Activated B cell treated with CpG ODN at 0.5 μM for 24 hours (primary cell): ENCODE results near the gene RNF214. TPM values are rescaled to one million over a fixed set of nuclear protein-coding genes. Genes with fewer than 3 reads are reported as not detected.

Experiments used
- ATAC-seq: fragments of 200-7000 bp; cut with Tn5 transposase; one replicate; pipeline ENCODE4 v1.10.0; 2021; ENCODE audit warnings: low read depth, mild to moderate bottlenecking, moderate library complexity
- CTCF ChIA-PET: fragments of 350-600 bp; sonication (Branson Sonifier 250); formaldehyde crosslinking; loops from one replicate; lab custom pipeline; 2021; ENCODE audit warnings: antibody characterized with exemption; lab: Charles Lee
- POLR2A ChIA-PET: fragments of 350-600 bp; sonication (Branson Sonifier 250); formaldehyde crosslinking; loops from one replicate; lab custom pipeline; 2021; ENCODE audit warnings: antibody characterized with exemption; lab: Charles Lee
- DNase-seq: peaks from one replicate; pipeline ENCODE4 v3.0.0; 2022
- H3K27ac Mint-ChIP-seq: one replicate; pipeline ENCODE4 v1.8.0; 2020; ENCODE audit warnings: mixed read lengths
- H3K27me3 Mint-ChIP-seq: one replicate; pipeline ENCODE4 v1.8.0; 2021; ENCODE audit warnings: mixed read lengths
- H3K36me3 Mint-ChIP-seq: one replicate; pipeline ENCODE4 v1.8.0; 2021; ENCODE audit warnings: low read depth, mixed read lengths
- H3K4me1 Mint-ChIP-seq: one replicate; pipeline ENCODE4 v1.8.0; 2021; ENCODE audit warnings: mixed read lengths
- H3K4me3 Mint-ChIP-seq: one replicate; pipeline ENCODE4 v1.8.0; 2020; ENCODE audit warnings: mild to moderate bottlenecking, mixed read lengths
- H3K9me3 Mint-ChIP-seq: one replicate; pipeline ENCODE4 v1.8.0; 2020; ENCODE audit warnings: mixed read lengths
- intact Hi-C: fragments of 100-400 bp; cut with micrococcal nuclease; formaldehyde crosslinking; loops from one replicate; pipeline ENCODE4 v1.15.1; 2024
- total RNA-seq: library from RNA; stranded (reverse); gene quantifications from 2 replicates; pipeline ENCODE4 v1.2.3, GENCODE V29; 2022
- TF ChIP-seq, protein P1 (sequence below): fragments of 200-600 bp; IDR thresholded peaks from one replicate; pipeline ENCODE4 v1.8.0; 2022; ENCODE audit warnings: antibody characterized with exemption, mild to moderate bottlenecking

Gene RNF214
- total RNA-seq, 1 donor from 2014 or later, result 18.7 TPM

DNA sequence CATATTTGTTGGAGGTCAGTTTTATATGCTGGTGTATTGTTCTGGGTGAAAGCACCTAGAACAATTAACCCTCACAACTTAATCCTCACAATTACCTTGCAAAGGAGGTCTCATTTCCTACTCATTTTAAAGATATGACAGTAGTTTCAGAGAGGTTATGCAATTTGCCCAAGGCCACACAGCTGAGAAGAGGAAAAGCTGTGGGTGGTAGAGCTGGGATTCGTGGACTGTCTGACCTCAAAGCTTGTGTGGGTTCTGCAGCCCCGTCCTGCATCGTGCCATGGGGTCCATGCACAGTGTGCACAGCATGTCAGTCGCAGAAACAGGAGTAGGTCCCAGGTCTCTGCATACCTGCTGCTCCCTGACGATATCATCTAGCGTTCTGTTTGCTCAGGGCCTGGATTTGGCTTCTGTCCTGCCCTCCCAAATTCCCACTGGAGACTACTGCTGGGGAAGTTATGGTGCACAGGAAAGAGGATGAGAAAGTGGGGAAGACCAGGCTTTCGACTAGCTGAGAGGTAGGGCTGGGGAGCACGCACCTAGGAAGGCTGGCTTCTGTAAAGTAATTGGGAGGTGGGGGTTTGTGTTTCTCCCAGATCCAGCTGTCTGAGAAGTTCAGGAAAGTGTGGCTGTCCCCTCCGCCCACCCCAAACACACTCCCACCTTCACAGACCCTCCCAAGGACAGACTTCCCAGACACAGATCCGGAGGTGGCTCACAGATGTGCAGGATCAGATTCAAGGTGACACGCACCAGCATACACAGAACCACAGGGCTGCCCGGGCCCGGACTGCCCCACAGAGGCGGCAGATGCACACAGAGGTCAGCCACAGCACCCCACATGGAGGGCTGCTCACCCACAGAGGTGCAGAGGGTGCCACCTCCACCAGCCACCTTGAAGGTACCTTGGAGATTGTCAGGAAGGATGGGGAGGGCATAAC, 81.6 kb downstream of the RNF214 start:
- DNase-seq, result no peak
- Mint-ChIP-seq H3K36me3 (no peaks in the 10 kb centered on the region), H3K9me3 (no peaks in the 10 kb centered on the region), H3K27ac (no peak overlapping the region), H3K4me3 (peak overlapping the region; percentile 15), H3K27me3 (peaks cover 37% of the 10 kb centered on the region), H3K4me1 (peaks cover 10% of the 10 kb centered on the region)
- no peak for ATAC-seq
- intact Hi-C loops, result no loop called here
- ChIA-PET CTCF (no interaction called here), POLR2A (no interaction called here)
- TF ChIP-seq, protein P1, sequence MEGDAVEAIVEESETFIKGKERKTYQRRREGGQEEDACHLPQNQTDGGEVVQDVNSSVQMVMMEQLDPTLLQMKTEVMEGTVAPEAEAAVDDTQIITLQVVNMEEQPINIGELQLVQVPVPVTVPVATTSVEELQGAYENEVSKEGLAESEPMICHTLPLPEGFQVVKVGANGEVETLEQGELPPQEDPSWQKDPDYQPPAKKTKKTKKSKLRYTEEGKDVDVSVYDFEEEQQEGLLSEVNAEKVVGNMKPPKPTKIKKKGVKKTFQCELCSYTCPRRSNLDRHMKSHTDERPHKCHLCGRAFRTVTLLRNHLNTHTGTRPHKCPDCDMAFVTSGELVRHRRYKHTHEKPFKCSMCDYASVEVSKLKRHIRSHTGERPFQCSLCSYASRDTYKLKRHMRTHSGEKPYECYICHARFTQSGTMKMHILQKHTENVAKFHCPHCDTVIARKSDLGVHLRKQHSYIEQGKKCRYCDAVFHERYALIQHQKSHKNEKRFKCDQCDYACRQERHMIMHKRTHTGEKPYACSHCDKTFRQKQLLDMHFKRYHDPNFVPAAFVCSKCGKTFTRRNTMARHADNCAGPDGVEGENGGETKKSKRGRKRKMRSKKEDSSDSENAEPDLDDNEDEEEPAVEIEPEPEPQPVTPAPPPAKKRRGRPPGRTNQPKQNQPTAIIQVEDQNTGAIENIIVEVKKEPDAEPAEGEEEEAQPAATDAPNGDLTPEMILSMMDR, result no peak

DNA sequence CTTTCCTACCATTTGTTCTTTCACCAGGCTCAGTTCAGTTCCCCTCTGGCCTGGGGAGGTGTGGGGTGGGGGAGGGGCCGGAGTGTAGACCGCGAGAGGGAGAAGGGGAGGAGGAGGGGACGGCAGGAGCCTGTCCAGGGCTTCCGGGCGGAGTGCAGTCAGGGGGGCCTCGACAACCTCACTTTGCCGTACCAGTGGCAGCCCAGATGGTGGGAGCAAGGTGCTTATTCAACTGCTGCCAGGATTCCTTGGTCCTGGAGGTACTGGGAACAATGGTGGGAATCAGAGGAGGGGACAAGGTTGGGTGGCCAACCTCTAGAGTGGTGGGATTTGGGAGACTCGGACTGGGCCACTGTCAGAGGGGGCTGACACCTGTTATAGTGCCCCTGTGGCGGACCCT, 82.4 kb downstream of the RNF214 start:
- intact Hi-C loops, result no loop called here
- CTCF ChIA-PET, result no interaction called here
- no peaks in the 10 kb centered on the region for H3K9me3 Mint-ChIP-seq
- POLR2A ChIA-PET, result no interaction called here
- H3K27ac Mint-ChIP-seq, result no peak overlapping the region
- H3K36me3 Mint-ChIP-seq, result no peaks in the 10 kb centered on the region
- peaks cover 10% of the 10 kb centered on the region for H3K4me1 Mint-ChIP-seq
- ATAC-seq (no peak), DNase-seq (no peak)
- TF ChIP-seq, protein P1, result no peak
- peaks cover 41% of the 10 kb centered on the region for H3K27me3 Mint-ChIP-seq
- peak overlapping the region; percentile 56 for H3K4me3 Mint-ChIP-seq

DNA sequence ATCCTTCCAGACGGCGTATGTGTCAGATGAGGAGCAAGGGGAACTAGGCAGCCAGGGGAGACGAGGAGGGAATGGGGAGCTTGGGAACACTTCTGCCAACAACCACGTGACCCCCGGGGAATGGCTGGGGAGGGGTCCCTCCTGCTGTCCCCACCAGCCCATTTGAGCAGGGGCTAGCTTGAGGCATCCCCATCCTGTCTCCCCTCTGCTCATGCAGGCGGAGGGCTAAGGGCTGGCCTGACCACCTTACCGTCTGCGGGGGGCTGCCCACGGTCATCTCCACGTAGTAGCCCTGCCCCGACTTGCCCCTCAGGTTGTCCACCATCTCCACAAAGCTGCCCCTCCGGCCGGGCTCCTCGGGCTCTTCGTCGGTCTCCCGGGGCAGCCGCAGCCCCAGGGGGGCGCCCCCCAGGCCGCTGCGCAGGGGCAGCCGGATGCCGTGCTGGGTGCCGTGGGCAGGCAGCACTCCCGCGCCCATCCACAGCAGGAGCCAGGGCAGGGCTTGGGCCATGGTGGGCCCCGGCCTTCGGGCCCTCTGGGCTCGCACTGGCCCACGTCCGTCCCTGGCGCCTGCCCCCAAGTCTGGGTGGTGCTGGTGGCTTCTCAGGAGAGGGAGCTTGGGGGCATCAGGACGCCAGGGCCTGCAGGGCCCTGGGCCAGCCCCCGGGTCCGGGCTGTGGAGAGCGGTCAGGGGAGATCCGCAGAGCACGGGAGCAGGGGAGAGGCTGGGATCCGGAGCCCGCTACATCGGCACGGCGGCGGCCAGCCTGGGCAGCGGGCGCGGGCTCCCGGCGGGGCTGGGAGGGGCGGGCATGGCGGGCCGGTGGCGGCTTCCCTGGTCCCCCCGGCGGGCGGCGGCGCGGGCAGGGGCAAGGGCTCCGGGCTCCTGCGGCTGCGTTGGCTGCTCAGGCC, 83.1 kb downstream of the RNF214 start:
- ChIA-PET CTCF (interaction anchor here (1.1 kb wide), 1 partner anchor 12 kb away, joined by 3 read pairs; the partner anchor contains the start of gene CEP164), POLR2A (no interaction called here)
- TF ChIP-seq, protein P1, result no peak
- Mint-ChIP-seq H3K4me3 (peak overlapping the region; percentile 79), H3K36me3 (no peaks in the 10 kb centered on the region), H3K4me1 (peaks cover 10% of the 10 kb centered on the region), H3K27me3 (peaks cover 41% of the 10 kb centered on the region), H3K27ac (no peak overlapping the region), H3K9me3 (no peaks in the 10 kb centered on the region)
- intact Hi-C loops, result no loop called here
- ATAC-seq (peak; percentile 66), DNase-seq (peak; percentile 25)

DNA sequence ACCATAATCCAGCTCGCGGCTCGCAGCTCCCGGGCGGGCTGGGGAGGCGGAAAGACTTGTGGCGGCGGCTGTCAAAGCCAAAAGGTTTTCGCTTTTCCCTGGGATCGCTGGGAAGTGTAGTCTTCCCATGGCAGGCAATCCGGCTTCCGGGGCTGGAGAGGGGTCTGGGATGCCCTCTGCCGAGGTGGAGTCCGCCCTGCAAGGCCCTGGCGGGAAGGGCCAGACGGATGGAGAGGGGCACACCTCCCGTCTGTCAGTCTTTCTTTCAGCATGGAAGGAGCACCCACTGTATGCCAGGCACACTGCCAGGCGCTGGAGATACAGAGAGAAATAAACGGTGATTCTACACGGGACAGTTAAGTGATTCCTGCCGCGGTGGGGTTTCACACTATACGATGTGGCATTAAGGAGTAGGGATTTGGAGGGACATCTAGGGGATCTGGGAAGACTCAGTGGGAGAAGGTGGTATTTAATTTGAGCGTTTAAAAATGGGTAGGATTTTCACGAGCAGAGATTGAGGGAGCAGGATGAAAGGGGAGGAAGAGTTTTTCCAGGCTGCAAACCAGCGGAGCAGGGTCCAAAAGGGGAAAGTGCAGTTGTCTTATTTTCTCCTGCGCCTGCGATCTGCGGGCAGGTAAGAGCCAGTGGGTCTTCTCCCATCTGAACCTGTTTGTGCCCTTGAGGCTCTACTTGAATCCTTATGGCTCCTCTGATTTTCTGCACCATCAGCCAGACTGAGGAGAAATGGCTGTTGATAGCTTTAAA, 83.9 kb downstream of the RNF214 start, which contains the start of gene BACE1:
Gene BACE1 (minus strand): TSS at position 60 of the 765 bp plus-strand sequence. CDS start 461 bp downstream, outside the sequence.
- Mint-ChIP-seq H3K4me3 (peak within 1 kb of the TSS; percentile 79), H3K36me3 (no peaks in the 10 kb centered on the region), H3K4me1 (peaks cover 10% of the 10 kb centered on the region), H3K27ac (no peak within 1 kb of the TSS), H3K27me3 (peaks cover 41% of the 10 kb centered on the region), H3K9me3 (no peaks in the 10 kb centered on the region)
- intact Hi-C loops, result no loop called here
- TF ChIP-seq, protein P1, result no peak
- ChIA-PET POLR2A (no interaction called here), CTCF (interaction anchor here (1.1 kb wide), 1 partner anchor 11 kb away, joined by 3 read pairs; the partner anchor contains the start of gene CEP164)
- DNase-seq (no peak), ATAC-seq (no peak)
